ENCODE data around the gene C1orf21.

C1orf21 gene

DNA sequence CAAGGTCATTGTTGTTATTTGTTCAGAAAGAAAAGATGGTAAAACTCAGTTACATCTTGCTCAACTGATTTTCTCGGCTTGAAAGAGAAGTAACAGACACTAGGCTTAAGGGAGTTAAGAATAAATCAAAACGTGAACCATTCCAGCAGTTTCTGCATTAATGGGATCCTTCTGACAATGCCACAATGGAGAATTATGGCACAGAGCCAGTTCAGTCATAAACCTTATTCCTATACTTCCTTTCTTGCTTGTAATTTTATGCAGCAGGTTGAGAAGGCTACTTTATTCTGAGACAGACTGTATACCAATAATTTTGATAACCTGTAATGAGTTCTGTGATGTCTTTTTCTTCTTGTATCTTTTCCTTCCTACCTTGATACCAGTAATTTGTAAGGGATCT lies 167.0 kb downstream of the C1orf21 start:
- FAIRE-seq (no peak), DNase-seq (ENCODE audit: low spot score) (no peak)

DNA sequence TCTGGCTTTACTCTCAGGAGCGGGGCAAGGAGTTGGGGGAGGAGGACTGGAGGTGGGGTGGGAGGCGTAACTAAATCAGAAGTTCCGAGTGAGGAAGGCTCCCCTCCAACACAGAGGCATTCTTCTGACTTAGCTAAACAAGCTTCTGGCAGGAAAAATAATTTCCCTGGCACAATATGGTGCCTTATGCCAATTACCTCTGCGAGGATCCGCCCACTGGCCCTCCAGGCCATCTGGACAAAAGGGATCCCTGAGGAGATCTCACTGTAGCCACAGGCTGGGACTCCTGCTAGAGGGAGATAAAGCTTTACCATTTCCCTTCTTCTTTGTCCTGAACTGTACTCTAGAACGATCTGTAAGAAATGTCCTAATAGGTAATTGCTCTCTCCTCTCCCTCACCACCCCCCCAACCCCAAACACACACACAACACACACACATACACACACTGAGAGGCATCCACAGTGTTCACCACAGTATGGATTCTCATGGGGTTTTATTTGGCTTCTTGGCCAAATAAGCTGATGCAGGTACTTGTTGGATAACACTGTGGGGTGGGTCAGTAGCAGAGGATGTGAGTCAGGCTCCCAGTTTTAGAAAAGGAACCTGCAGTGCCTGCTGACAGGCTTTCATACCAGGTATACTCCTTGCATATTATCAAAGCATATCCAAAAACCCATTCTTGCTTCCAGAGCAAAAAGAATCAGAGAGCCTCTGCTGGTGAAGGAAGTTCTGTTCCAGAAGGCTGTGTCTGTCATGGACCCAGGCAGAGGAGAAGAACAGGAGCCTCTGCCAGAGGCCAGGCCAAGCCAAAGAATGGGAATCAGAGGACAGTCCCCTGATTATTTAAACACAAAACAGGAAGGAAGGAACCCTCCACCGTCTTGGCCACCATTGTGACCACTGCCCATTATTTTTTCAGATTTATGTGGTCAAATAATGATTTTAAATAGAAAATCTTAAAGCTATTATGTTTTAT lies 169.1 kb downstream of the C1orf21 start:
- FAIRE-seq: no peak
- DNase-seq (ENCODE audit: low spot score): no peak

DNA sequence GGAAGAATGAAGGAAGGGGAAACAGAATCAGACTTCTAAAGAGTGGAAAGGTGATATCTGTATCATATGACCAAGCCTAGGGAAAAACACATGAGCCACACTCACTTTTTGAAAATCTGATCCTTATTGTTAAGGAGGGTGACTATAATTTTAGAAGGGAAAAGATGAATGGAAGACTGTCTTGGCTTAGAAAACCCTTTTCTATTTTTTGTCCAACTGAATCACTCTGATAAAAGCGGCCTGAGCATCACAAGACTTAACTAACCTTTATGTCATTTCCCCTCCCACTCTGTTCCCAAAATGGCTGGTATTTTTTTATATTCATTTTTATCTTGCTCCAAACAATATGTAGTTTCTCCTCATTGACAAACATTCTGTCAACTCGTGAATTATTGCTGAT lies 169.8 kb downstream of the C1orf21 start:
- no peak for FAIRE-seq
- no peak for DNase-seq (ENCODE audit: low spot score)

DNA sequence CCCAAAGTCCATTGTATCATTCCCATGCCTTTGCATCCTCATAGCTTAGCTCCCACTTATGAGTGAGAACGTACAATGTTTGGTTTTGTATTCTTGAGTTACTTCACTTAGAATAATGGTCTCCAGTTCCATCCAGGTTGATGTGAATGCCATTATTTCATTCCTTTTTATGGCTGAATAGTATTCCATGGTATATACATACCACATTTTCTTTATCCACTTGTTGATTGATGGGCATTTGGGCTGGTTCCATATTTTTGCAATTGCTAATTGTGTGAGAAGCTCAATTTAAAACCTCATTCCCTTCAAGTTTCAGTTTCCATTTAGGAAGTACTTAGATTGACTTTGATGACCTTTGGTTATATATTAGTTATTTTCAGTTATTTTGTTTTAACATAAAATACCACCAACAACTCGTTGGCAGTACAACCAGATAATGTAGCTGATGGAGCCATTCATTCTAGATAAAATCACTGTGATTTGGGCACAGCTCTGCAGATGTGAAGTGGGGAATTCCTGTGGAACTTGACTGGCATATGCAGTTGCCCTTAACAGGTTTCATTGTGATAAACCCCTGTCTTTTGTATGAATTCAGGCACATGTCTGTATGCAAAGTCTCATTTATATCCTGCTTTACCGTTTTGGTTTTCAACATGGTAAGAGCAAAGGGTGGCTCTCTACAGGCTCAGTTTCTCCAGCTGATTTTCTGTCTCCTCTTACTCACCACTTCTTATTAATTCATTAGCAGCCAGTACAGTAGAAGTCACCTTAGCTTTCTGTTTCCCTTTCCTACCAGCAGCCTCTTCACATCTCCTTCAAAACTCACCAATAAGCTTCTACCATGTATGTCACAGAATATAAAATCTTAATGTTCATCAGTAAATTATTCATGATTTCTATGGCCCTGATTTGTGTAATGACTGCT lies 170.9 kb downstream of the C1orf21 start:
- DNase-seq (ENCODE audit: low spot score) (no peak), FAIRE-seq (no peak)

DNA sequence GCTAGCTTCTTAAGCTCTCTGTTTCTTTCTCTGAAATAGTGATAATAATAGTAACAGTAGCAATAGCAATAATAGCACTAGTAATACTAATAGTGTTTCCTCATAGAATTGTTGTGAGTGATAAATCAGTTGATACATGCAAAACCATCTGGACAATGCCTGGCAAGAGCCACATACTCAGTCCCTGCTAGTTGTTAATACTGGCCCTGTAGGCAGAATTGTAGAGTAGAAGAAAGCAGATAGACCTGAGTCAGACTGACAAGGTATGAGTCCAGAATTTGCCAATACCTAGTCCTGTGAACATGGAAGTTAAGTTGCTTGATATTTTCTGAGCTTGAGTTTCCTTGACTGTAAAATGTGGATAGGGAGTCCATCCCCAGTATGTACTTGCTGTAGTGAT lies 171.9 kb downstream of the C1orf21 start:
- no peak for DNase-seq (ENCODE audit: low spot score)
- FAIRE-seq: no peak

DNA sequence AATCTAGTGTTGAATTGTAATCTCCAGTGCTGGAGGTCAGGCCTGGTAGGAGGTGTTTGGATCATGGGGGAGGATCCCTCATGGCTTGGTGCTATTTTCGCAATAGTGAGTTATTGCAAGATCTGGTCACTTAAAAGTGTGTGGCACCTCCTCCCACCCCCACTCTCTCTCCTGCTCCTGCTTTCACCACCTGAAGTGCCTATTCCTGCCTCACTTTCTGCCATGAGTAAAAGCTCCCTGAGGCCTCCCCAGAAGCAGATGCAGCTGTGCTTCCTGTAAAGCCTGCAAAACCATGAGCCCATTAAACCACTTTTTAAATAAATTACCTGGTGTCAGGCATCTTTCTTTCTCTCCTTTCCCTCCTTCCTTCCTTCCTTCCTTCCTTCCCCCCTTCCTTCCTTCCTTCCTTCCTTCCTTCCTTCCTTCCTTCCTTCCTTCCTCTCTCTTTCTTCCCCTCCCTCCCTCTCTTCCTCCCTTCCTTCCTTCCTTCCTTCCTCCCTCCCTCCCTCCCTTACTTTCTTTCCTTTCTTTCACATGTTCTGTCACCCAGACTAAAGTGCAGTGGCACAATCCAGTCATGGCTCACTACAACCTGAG lies 172.4 kb downstream of the C1orf21 start:
- no peak for FAIRE-seq
- no peak for DNase-seq (ENCODE audit: low spot score)

DNA sequence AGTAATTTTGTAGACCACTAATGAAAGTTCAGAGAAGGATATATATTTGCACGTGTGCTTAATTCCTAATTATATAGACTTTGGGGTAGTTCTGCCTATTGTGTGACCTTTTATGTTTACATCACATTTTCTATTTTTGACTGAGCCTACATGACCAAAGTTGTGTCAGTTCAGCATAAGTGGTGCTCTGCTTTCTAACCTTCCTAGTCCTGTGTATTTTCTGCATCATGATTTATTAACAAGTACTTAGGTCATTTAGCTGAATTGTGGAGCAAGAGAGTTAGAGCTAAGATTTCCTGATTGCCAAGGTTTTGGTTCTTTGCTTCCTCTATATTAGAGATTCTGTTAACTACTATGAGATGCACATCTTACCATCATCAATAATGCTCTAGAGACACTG lies 176.0 kb downstream of the C1orf21 start:
- DNase-seq (ENCODE audit: low spot score) (no peak), FAIRE-seq (no peak)

DNA sequence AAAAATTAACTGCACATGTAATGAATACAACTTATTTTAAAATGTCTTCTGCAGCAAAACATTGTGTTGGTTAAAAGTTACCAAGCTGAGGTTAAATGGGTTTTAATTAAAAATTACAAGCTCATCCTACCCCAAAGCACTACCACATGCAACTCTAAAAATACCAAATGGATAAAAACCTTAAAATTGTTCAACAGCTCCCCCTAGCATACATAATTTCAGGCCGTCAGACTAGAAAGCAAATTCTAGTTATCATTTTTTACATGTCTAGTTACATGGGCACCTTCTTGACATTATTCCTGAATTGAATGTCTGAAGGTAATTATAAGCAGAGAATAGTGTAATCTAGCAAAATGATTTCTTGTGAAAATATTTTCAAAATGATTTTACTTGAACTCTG lies 176.5 kb downstream of the C1orf21 start:
- no peak for FAIRE-seq
- DNase-seq (ENCODE audit: low spot score): no peak

DNA sequence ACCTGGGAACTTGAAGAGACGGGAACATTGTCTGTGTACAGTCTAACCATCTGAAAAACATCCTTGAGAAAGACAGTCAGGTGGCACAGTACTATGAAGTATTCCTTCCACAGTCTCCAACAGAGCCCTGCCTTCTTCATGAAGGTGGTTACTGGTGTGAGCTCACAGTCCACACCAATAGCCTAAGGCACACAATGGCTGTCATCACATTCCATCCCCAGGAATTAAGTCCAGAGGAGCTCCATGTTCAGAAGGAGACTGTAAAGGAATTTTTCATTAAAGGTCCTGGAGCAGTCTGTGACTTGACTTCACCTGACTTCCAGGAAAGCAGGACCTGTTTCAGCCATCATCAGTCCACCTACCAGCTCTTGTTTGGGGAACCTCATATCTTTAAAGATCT lies 180.2 kb downstream of the C1orf21 start:
- FAIRE-seq: no peak
- DNase-seq (ENCODE audit: low spot score): no peak

DNA sequence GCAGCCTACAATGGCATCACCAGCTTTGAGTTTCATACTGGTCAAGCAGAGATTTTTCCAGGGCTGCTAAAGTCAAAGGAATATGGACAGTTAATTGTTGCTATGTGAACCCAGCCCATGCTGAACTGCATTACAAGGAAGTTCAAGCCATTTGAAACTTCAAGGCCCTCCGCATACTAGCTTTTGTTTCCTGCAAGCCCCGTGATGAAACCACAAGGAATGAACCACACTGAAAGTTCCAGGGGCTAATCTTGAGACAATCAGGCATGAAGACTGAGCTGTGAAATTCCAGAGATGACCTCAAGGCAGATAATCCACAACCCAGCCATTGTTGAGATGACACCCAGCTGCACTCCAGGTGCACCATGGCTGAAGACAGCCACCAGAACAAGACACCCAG lies 180.8 kb downstream of the C1orf21 start:
- no peak for FAIRE-seq
- DNase-seq (ENCODE audit: low spot score): no peak

DNA sequence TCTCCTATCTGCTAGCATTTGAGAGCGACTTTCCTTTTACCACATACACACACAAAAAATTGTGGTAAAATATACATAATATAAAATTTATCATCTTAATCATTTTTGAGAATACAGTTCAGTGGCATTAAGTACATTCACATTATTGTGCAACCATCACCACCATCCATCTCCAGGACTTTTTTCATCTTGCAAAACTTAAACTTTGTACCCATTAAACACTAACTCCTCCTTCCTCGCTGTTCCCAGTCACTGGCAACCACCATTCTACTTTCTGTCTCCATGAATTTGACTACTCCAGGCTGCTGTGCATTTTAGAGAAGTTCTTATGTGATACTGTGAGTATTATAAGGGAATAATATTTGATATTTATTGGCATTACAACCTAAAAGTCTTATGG lies 181.3 kb downstream of the C1orf21 start:
- no peak for DNase-seq (ENCODE audit: low spot score)
- no peak for FAIRE-seq

DNA sequence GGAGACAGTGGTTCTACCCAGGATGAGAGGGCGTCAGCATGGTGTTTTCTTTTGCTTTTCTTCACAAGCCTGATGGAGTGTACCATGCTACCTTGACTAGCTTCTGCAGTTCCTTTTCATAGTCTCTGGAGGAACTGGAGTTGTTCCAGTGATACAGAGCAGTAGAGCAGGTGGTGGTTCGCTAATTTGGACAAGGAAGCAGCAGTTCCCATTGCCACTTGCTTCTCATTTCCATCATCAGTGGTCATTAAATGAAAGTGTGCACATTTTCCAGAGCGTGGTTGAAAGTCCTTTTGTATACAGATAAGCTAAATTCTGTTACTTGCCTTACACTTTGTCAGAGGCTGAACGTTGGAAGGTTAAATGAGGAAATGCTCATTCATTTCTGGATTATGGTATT lies 182.3 kb downstream of the C1orf21 start:
- DNase-seq (ENCODE audit: low spot score) (no peak), FAIRE-seq (no peak)

DNA sequence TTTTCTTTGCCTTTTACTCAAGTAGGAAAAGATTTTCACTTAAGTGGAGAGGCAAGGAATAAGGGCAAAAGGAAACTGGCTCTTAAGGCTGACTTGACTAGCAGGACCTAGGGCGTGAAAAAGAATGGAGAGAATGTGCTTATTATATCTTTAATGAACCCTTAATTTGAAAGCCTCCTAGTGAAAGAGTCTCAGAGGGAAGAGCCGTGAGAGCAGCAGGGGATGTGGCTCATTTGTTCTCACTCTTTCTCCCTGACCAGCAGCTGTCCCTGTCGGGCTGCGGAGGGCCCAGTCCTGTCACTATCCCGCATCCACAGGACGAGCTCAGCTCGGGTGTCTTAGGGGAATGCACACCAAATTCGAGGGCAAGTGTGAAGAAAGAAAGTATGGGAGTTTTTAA lies 187.8 kb downstream of the C1orf21 start:
- FAIRE-seq (no peak), DNase-seq (ENCODE audit: low spot score) (no peak)

DNA sequence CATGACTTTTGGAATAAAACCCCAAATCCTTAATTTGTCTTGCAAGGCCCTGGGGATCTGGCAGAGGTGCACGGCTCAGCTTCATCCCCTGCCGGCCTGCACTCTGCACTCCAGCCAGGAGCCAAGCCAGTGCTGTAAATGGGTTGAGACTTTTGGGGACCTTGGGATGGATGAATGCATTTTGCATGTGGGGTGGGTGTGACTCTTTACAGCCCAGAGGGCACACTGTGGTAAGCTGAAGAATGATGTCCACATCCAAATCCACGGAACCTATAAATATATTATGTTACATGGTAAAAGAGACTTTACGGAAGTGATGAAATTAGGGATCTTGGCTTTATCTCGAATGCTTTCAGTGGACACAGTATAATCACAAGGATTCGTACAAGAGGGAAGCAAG lies 190.0 kb downstream of the C1orf21 start:
- FAIRE-seq: no peak
- DNase-seq (ENCODE audit: low spot score): no peak

DNA sequence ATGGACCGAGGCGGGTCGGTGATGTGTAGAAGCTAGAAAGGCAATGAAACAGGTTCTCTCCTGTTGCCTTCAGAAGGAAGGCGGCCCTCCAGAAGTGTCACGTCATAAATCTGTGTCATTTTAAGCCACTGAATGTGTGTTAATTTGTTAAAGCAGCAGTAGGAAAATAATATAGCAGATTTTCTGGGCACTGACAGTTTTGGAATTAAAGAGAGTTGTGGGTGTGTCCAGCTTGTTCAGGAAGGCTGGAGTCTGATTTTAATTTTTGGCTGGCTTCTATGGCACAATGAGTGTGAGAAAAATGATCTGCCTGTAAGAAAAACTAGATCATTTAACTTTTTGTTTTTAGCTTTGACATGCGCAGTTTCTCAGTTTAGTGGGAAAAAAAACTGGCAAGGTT lies 190.5 kb downstream of the C1orf21 start:
- no peak for FAIRE-seq
- no peak for DNase-seq (ENCODE audit: low spot score)

DNA sequence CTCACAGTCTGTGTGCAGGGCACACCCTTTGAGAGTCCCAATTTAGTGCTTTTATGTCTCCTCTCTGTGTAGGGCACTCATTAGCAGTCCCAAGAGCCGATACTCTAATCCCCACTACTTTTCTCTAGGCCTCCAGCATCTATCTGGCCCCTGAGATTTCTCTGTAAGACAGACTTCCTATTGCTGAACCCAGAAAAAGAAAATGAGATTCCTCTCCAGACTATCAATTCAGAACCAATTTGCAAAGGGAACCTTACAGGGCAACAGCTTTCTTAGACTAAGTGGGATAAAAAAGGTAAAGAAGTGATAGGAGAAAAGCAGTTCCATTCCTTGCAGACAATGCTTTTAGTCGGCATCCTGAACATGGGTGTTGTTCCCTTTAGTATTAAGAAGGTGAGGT lies 195.6 kb downstream of the C1orf21 start:
- FAIRE-seq: no peak
- no peak for DNase-seq (ENCODE audit: low spot score)

DNA sequence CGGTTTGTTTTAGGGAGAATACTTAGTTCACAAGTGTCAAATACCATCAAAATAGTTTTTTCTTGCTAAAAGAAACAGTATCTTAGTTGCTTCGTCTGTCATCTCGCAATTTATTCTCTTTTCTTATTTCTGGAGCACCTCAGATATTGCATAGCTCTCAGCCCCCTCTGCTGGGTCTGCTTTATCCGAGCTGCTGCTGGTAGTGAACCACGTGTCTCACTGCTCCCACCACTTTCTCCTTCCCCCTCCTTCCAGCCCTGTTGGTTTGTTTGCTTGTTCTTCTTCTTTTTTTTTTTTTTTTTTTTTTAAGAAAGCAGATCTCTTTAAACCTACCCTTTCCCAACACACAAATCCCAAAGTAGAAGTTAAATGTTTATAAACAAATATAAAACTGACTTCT lies 197.0 kb downstream of the C1orf21 start:
- DNase-seq (ENCODE audit: low spot score) (no peak), FAIRE-seq (no peak)

DNA sequence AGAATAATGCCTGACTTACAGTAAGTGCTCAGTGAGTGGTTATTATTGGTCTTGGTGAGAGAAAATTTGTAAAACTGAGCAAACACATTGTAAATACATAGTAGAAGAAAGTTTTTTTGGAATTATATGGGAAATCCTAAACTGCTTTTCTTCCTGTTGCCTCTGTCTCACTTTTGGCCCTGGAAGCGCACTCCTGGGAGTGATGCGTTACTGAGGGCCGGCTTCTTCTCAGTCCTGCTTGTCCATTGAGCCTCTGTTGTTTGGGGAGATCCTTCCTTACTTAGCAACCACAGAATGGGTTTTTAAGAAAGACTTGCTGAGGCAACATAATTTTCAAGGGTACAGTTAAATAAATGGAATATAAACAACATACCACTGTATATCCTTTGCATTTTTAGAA lies 201.9 kb downstream of the C1orf21 start:
- FAIRE-seq (no peak), DNase-seq (ENCODE audit: low spot score) (no peak)

DNA sequence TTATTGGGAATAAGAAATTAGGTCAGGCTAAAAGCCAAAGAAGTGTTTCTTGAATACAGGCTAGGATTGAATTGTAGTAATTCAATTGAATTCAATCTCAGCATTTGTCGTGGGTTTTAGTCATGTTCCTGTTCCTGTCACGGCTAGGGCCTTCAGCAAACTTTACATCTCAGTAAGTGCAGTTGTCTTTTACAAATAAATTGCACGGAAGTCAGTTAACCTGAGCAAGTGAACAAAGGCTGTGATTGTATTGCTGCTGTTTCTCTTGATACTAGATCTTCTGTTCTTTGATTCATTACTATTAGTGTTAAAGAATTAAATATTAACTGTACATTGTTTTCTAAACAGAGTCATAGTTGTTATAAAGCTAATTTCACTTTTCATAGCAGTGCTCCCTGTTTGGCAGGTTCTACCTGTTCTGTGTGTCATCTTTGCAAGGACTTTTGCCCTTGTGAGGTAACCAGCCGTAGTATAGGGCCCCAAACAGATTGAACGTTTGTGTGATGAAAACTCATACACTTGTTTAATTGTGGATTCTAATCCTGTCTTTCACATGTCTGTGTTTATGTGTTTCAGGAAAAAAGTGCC lies 203.4 kb downstream of the C1orf21 start:
- DNase-seq (ENCODE audit: low spot score): no peak
- FAIRE-seq: no peak

DNA sequence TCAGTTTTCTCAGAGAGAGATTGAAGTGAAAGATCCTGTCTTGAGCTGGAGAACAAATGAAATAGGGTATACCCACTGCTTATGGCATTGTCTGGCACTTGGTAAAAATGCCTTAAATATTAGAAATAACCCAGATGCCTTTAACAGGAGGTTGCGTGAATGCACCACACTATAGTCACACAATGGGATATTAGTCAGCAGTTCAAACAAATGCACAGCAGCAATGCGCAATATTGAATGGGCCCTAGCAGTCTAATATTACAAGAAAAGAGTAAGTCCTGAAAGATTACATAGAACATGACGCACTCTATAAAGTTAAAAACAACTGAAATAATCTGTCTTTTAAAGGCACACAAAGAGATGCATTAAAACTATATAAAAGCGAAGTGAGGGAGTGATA lies 206.8 kb downstream of the C1orf21 start:
- FAIRE-seq (no peak), DNase-seq (ENCODE audit: low spot score) (no peak)

DNA sequence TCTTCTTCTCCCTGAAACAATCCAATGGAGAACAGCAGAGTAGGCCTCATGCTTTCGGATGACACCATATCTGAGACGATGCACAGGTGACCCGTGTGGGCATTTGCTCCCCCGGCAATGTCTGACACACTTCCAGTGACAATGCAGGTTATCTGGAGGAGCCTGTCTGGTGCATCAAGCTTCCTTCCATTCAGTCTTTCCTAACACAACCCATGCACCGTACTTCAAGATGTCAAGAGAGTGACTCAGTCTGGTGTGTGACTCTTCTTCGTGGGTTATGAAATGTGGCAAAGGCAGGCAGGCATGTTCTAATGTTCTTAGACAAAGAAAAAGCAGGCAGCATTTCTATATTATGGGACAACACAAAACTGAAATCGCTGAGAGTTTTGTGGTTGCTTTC lies 208.8 kb downstream of the C1orf21 start:
- DNase-seq (ENCODE audit: low spot score) (no peak), FAIRE-seq (no peak)

Measured in urothelium cell line (cell line).